HTR-8/SVneo (cell line): ENCODE data around the gene ASAH2.
"Not testable (repeated sequence)": the region's sequence is repeated elsewhere in the genome, so short reads cannot be mapped to it uniquely, and the experiment has no call there.

Source experiments
- DNase-seq: peaks from one replicate; pipeline ENCODE4 v3.0.0; 2011; ENCODE audit warnings: low spot score, mixed read lengths; ENCODE audit not compliant: insufficient read length
- FAIRE-seq: peaks from 2 replicates; lab custom pipeline; 2011; peaks lifted over from hg19 to GRCh38; lab: Jason Lieb, UNC

Gene ASAH2

GRCh38 chr10:50260791-50261281 lies 9.5 kb upstream of the ASAH2 start:
- no peak for FAIRE-seq
- no peak for DNase-seq

GRCh38 chr10:50254479-50254878 lies 3.2 kb upstream of the ASAH2 start:
- no peak for DNase-seq

GRCh38 chr10:50250096-50250854 lies 1.0 kb downstream of the ASAH2 start:
- FAIRE-seq (peak; percentile 38), DNase-seq (no peak)

More at GRCh38 chr10:50254479-50254878, 3.2 kb upstream of the ASAH2 start:
- no peak for FAIRE-seq

- DNase-seq = no peak
- no peak for FAIRE-seq
Observed at GRCh38 chr10:50248598-50248997, 2.7 kb downstream of the ASAH2 start.

GRCh38 chr10:50248062-50248461 lies 3.3 kb downstream of the ASAH2 start:
- FAIRE-seq = no peak
- DNase-seq = no peak

GRCh38 chr10:50244201-50244600 lies 7.1 kb downstream of the ASAH2 start:
- no peak for DNase-seq
- no peak for FAIRE-seq

GRCh38 chr10:50242777-50243176 lies 8.5 kb downstream of the ASAH2 start:
- DNase-seq = no peak
- FAIRE-seq = no peak

GRCh38 chr10:50241478-50241877 lies 9.8 kb downstream of the ASAH2 start:
- not testable (repeated sequence) for DNase-seq, FAIRE-seq

- DNase-seq = no peak
- FAIRE-seq = no peak
Observed at GRCh38 chr10:50234486-50234885, 16.8 kb downstream of the ASAH2 start.

- FAIRE-seq (no peak), DNase-seq (no peak)
Observed at GRCh38 chr10:50232261-50232639, 19.1 kb downstream of the ASAH2 start.

GRCh38 chr10:50231515-50232260 lies 19.6 kb downstream of the ASAH2 start:
- no peak for DNase-seq
- no peak for FAIRE-seq

- FAIRE-seq = no peak
- no peak for DNase-seq
Observed at GRCh38 chr10:50229460-50229859, 21.9 kb downstream of the ASAH2 start.

GRCh38 chr10:50228672-50229071 lies 22.6 kb downstream of the ASAH2 start:
- no peak for FAIRE-seq

GRCh38 chr10:50226610-50227009 lies 24.7 kb downstream of the ASAH2 start:
- no peak for FAIRE-seq
- DNase-seq = no peak

More at GRCh38 chr10:50228672-50229071, 22.6 kb downstream of the ASAH2 start:
- DNase-seq = no peak

GRCh38 chr10:50224330-50224952 lies 26.9 kb downstream of the ASAH2 start:
- peak; percentile 16 for FAIRE-seq

GRCh38 chr10:50222199-50222598 lies 29.1 kb downstream of the ASAH2 start:
- DNase-seq (no peak), FAIRE-seq (no peak)

More at GRCh38 chr10:50224330-50224952, 26.9 kb downstream of the ASAH2 start:
- DNase-seq = peak; percentile 29

GRCh38 chr10:50221470-50221869 lies 29.8 kb downstream of the ASAH2 start:
- DNase-seq (no peak), FAIRE-seq (no peak)

- DNase-seq (no peak), FAIRE-seq (no peak)
Observed at GRCh38 chr10:50219646-50220045, 31.7 kb downstream of the ASAH2 start.

- FAIRE-seq = no peak
- no peak for DNase-seq
Observed at GRCh38 chr10:50219200-50219599, 32.1 kb downstream of the ASAH2 start.

- DNase-seq (no peak), FAIRE-seq (no peak)
Observed at GRCh38 chr10:50216894-50217293, 34.4 kb downstream of the ASAH2 start.

- FAIRE-seq = no peak
Observed at GRCh38 chr10:50216418-50216817, 34.9 kb downstream of the ASAH2 start.

More at GRCh38 chr10:50216418-50216817, 34.9 kb downstream of the ASAH2 start:
- DNase-seq = no peak
